ENCODE results near the gene RCAN1.
"Not testable (repeated sequence)": the region's sequence is repeated elsewhere in the genome, so short reads cannot be mapped to it uniquely, and the experiment has no call there.

The RCAN1 gene

GRCh38 chr21:34623516-34623915, 8.6 kb upstream of the RCAN1 start:
- FAIRE-seq (no peak), DNase-seq (ENCODE audit: insufficient read length, low spot score) (no peak)

- DNase-seq (ENCODE audit: insufficient read length, low spot score) (no peak), FAIRE-seq (no peak)
Measured at GRCh38 chr21:34621434-34622350, 6.8 kb upstream of the RCAN1 start.

GRCh38 chr21:34619841-34620665, 5.1 kb upstream of the RCAN1 start:
- FAIRE-seq, result no peak
- DNase-seq (ENCODE audit: insufficient read length, low spot score), result no peak

GRCh38 chr21:34618941-34619340, 4.0 kb upstream of the RCAN1 start:
- no peak for DNase-seq (ENCODE audit: insufficient read length, low spot score)
- FAIRE-seq, result no peak

GRCh38 chr21:34617753-34618339, 2.9 kb upstream of the RCAN1 start:
- DNase-seq (ENCODE audit: insufficient read length, low spot score) (no peak), FAIRE-seq (no peak)

- DNase-seq (ENCODE audit: insufficient read length, low spot score), result no peak
- FAIRE-seq, result no peak
Measured at GRCh38 chr21:34615487-34615814, 538 bp upstream of the RCAN1 start.

- FAIRE-seq (peak; percentile 72), DNase-seq (ENCODE audit: insufficient read length, low spot score) (no peak)
Measured at GRCh38 chr21:34613679-34614627, 960 bp downstream of the RCAN1 start.

- DNase-seq (ENCODE audit: insufficient read length, low spot score) (no peak), FAIRE-seq (no peak)
Measured at GRCh38 chr21:34612557-34612956, 2.4 kb downstream of the RCAN1 start.

GRCh38 chr21:34612056-34612455, 2.9 kb downstream of the RCAN1 start:
- DNase-seq (ENCODE audit: insufficient read length, low spot score) (no peak), FAIRE-seq (no peak)

- DNase-seq (ENCODE audit: insufficient read length, low spot score) (no peak), FAIRE-seq (no peak)
Measured at GRCh38 chr21:34611528-34611927, 3.4 kb downstream of the RCAN1 start.

GRCh38 chr21:34609933-34610549, 4.9 kb downstream of the RCAN1 start:
- no peak for DNase-seq (ENCODE audit: insufficient read length, low spot score)
- no peak for FAIRE-seq

- FAIRE-seq, result no peak
- DNase-seq (ENCODE audit: insufficient read length, low spot score), result no peak
Measured at GRCh38 chr21:34609244-34609932, 5.5 kb downstream of the RCAN1 start.

- not testable (repeated sequence) for FAIRE-seq; DNase-seq (ENCODE audit: insufficient read length, low spot score)
Measured at GRCh38 chr21:34607376-34607775, 7.5 kb downstream of the RCAN1 start.

GRCh38 chr21:34606621-34607020, 8.3 kb downstream of the RCAN1 start:
- DNase-seq (ENCODE audit: insufficient read length, low spot score) (no peak), FAIRE-seq (no peak)

- FAIRE-seq, result no peak
- no peak for DNase-seq (ENCODE audit: insufficient read length, low spot score)
Measured at GRCh38 chr21:34606051-34606450, 8.9 kb downstream of the RCAN1 start.

- DNase-seq (ENCODE audit: insufficient read length, low spot score); FAIRE-seq: not testable (repeated sequence)
Measured at GRCh38 chr21:34604956-34605355, 10.0 kb downstream of the RCAN1 start.

- DNase-seq (ENCODE audit: insufficient read length, low spot score), result no peak
- no peak for FAIRE-seq
Measured at GRCh38 chr21:34604556-34604955, 10.4 kb downstream of the RCAN1 start.

- FAIRE-seq (no peak), DNase-seq (ENCODE audit: insufficient read length, low spot score) (no peak)
Measured at GRCh38 chr21:34603710-34604057, 11.2 kb downstream of the RCAN1 start.

GRCh38 chr21:34603002-34603709, 11.8 kb downstream of the RCAN1 start:
- FAIRE-seq (no peak), DNase-seq (ENCODE audit: insufficient read length, low spot score) (peak; percentile 74)
